ENCODE results near the gene JAM2. TPM values are rescaled to one million over a fixed set of nuclear protein-coding genes. Genes with fewer than 3 reads are reported as not detected.

JAM2 gene
- total RNA-seq, 1 experiment from 2014 or later = 0.20 TPM

DNA sequence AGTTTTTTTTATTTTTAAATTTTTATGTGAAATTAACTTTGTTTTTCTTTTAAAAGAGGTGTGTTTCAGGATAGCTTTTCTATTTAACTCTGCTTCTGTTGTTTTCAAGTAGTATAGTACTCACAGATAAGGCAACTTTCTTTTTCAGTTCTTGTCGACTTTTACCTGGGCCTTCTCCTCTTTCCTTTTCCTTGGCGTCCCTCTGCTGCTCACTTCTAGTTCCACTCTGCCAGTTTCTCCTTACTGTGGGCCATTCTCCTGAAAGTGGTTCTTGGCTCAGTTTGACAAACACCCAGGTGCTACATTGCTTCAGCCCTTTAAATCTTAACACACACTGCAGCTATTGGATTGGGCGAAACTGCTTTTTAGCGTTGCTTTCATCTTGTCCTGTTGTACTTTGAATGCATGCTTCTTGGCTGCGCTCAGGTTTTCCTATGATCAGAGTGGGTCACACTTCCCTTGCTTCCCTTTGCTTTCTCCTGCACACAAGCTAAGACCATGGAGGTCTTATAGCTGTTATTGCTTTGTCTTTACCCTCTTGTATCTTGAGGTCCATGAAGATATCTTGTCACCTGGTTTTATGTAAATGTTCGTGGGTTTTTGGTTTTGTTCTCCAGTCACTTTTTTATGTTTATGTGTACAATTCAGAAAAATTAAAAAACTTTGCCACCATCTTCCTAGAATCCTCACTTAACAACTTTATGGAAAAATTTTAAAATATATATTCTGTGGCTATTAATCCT, 117.3 kb downstream of the JAM2 start:
- H3K36me3 ChIP-seq (ENCODE audit: control insufficient read depth, insufficient read depth, low read length) = no peaks in the 10 kb centered on the region
- Mint-ChIP-seq H3K27me3 (ENCODE audit: insufficient read depth, unreplicated experiment) (no peaks in the 10 kb centered on the region), H3K4me1 (ENCODE audit: low read depth, unreplicated experiment) (no peaks in the 10 kb centered on the region), H3K36me3 (ENCODE audit: insufficient read depth, unreplicated experiment) (peaks cover 44% of the 10 kb centered on the region), H3K27ac (ENCODE audit: unreplicated experiment) (no peak overlapping the region), H3K9me3 (ENCODE audit: unreplicated experiment) (no peaks in the 10 kb centered on the region), H3K4me3 (ENCODE audit: unreplicated experiment) (no peak overlapping the region)
- TF ChIP-seq, protein P1, sequence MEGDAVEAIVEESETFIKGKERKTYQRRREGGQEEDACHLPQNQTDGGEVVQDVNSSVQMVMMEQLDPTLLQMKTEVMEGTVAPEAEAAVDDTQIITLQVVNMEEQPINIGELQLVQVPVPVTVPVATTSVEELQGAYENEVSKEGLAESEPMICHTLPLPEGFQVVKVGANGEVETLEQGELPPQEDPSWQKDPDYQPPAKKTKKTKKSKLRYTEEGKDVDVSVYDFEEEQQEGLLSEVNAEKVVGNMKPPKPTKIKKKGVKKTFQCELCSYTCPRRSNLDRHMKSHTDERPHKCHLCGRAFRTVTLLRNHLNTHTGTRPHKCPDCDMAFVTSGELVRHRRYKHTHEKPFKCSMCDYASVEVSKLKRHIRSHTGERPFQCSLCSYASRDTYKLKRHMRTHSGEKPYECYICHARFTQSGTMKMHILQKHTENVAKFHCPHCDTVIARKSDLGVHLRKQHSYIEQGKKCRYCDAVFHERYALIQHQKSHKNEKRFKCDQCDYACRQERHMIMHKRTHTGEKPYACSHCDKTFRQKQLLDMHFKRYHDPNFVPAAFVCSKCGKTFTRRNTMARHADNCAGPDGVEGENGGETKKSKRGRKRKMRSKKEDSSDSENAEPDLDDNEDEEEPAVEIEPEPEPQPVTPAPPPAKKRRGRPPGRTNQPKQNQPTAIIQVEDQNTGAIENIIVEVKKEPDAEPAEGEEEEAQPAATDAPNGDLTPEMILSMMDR (IDR thresholded peaks at IDR 0.05; ENCODE audit: insufficient read depth in 1 of 2, low read depth in 1 of 2, low read length in 1 of 2, severe bottlenecking in 1 of 2, unreplicated experiment in 1 of 2) = no peak
- H3K4me3 ChIP-seq (ENCODE audit: low read depth, low read length) = no peak overlapping the region
- POLR2A ChIA-PET = no interaction called here
- H3K4me1 ChIP-seq = no peaks in the 10 kb centered on the region
- no TSS peak for BruUV-seq (replicated peaks)
- no peaks in the 10 kb centered on the region for H3K9me3 ChIP-seq
- no peak for DNase-seq
- intact Hi-C loops (cut with micrococcal nuclease; ENCODE audit: unreplicated experiment) = no loop called here
- CTCF ChIA-PET = no interaction called here
- no peaks in the 10 kb centered on the region for H3K27me3 ChIP-seq (replicated peaks; ENCODE audit: control insufficient read depth, insufficient read depth, low read length)

DNA sequence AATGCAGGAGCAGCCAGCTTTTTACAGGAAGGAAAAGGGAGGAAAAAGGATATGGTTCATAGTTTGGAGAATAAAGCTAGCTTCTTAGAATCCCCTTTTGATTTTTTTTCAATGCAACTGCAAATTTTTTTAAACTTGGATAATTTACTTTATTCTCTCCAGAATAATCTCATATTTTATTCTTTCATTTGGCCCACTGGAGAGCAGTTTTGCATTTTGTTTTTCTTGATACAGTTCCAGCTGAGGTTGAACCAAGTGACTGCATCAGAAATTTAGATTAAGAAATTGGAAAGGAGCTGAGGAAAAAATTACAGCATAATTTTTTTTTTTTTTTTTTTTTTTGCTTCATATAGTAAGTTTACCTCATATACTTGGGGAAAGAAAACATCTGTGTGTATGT, 118.5 kb downstream of the JAM2 start:
- Mint-ChIP-seq H3K27me3 (ENCODE audit: insufficient read depth, unreplicated experiment) (no peaks in the 10 kb centered on the region), H3K27ac (ENCODE audit: unreplicated experiment) (no peak overlapping the region), H3K9me3 (ENCODE audit: unreplicated experiment) (no peaks in the 10 kb centered on the region), H3K4me1 (ENCODE audit: low read depth, unreplicated experiment) (no peaks in the 10 kb centered on the region), H3K4me3 (ENCODE audit: unreplicated experiment) (no peak overlapping the region), H3K36me3 (ENCODE audit: insufficient read depth, unreplicated experiment) (peaks cover 44% of the 10 kb centered on the region)
- TF ChIP-seq, protein P1 (IDR thresholded peaks at IDR 0.05; ENCODE audit: insufficient read depth in 1 of 2, low read depth in 1 of 2, low read length in 1 of 2, severe bottlenecking in 1 of 2, unreplicated experiment in 1 of 2) = no peak
- Histone ChIP-seq H3K4me1 (no peaks in the 10 kb centered on the region), H3K36me3 (ENCODE audit: control insufficient read depth, insufficient read depth, low read length) (no peaks in the 10 kb centered on the region), H3K4me3 (ENCODE audit: low read depth, low read length) (no peak overlapping the region), H3K9me3 (no peaks in the 10 kb centered on the region), H3K27me3 (replicated peaks; ENCODE audit: control insufficient read depth, insufficient read depth, low read length) (no peaks in the 10 kb centered on the region)
- POLR2A ChIA-PET = no interaction called here
- DNase-seq = no peak
- intact Hi-C loops (cut with micrococcal nuclease; ENCODE audit: unreplicated experiment) = no loop called here
- no TSS peak for BruUV-seq (replicated peaks)
- CTCF ChIA-PET = no interaction called here

DNA sequence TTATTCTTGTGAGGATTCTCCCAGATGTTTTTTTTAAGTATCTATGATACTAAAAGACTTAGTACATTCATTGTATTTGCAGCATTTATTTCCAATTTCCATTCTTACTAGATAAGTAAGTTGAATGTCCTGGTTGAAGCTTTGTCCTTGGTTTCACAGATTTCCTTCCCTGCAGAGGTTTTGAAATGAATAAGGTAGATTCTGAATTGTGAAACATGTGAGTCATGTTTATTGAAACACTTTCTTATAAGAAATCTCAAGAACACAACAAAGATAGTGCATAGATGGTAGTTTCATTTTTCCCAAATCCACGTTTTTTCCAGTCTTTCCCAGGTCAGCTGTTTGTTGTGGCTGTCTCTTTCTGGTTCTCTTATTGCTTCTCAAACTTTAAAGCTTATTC, 120.5 kb downstream of the JAM2 start:
- H3K4me1 ChIP-seq = no peaks in the 10 kb centered on the region
- ChIA-PET POLR2A (no interaction called here), CTCF (no interaction called here)
- intact Hi-C loops (cut with micrococcal nuclease; ENCODE audit: unreplicated experiment) = no loop called here
- no peaks in the 10 kb centered on the region for H3K9me3 ChIP-seq
- Mint-ChIP-seq H3K27ac (ENCODE audit: unreplicated experiment) (no peak overlapping the region), H3K4me1 (ENCODE audit: low read depth, unreplicated experiment) (no peaks in the 10 kb centered on the region), H3K9me3 (ENCODE audit: unreplicated experiment) (no peaks in the 10 kb centered on the region), H3K4me3 (ENCODE audit: unreplicated experiment) (no peak overlapping the region), H3K27me3 (ENCODE audit: insufficient read depth, unreplicated experiment) (no peaks in the 10 kb centered on the region), H3K36me3 (ENCODE audit: insufficient read depth, unreplicated experiment) (peaks cover 28% of the 10 kb centered on the region)
- no peaks in the 10 kb centered on the region for H3K27me3 ChIP-seq (replicated peaks; ENCODE audit: control insufficient read depth, insufficient read depth, low read length)
- TF ChIP-seq, protein P1 (IDR thresholded peaks at IDR 0.05; ENCODE audit: insufficient read depth in 1 of 2, low read depth in 1 of 2, low read length in 1 of 2, severe bottlenecking in 1 of 2, unreplicated experiment in 1 of 2) = no peak
- no peaks in the 10 kb centered on the region for H3K36me3 ChIP-seq (ENCODE audit: control insufficient read depth, insufficient read depth, low read length)
- H3K4me3 ChIP-seq (ENCODE audit: low read depth, low read length) = no peak overlapping the region
- DNase-seq = no peak
- no TSS peak for BruUV-seq (replicated peaks)
